Vagina (tissue), 2 donors: ENCODE results near the gene TLDC2.

Source experiments
- POLR2AphosphoS5 ChIP-seq, 2 donors: sonication (generic); formaldehyde crosslinking; IDR thresholded peaks; one replicate each; pipeline ENCODE4 v1.9.0; 2017; ENCODE audit warnings: antibody characterized with exemption in 2 of 2, mild to moderate bottlenecking in 2 of 2, low read depth in 1 of 2; ENCODE audit not compliant: insufficient read depth in 1 of 2
- TF ChIP-seq, protein P1 (sequence below), 3 experiments: fragments of 450-650 bp in 2 of 3; fragments of 200-600 bp in 1 of 3; sonication (generic) in 1 of 3; IDR thresholded peaks; one replicate each; pipeline ENCODE4 v1.5.1; 2017 to 2019; ENCODE audit warnings: antibody characterized with exemption in 3 of 3, mild to moderate bottlenecking in 2 of 3, moderate library complexity in 2 of 3

DNA sequence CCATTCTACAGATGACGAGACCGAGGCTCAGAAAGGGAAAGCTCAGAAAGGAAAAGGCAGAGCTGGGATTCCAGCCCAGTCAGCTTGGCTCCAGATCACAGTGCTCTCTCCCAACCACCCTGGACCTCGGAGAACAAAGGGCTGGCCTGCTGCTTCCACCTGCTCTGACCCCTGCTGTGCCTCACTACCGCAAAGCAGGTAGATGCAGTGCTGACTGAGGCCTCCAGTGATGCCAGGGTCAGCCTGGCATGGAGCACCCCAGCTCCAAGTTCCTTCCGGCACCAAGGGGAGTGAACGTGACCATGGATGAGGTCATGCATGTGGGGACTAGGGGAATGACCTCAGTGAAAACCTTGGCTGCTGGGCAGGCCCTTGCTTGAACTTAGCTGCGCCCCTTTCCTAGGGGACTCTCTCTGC is 20.7 kb upstream of the TLDC2 start:
- TF ChIP-seq, protein P1, sequence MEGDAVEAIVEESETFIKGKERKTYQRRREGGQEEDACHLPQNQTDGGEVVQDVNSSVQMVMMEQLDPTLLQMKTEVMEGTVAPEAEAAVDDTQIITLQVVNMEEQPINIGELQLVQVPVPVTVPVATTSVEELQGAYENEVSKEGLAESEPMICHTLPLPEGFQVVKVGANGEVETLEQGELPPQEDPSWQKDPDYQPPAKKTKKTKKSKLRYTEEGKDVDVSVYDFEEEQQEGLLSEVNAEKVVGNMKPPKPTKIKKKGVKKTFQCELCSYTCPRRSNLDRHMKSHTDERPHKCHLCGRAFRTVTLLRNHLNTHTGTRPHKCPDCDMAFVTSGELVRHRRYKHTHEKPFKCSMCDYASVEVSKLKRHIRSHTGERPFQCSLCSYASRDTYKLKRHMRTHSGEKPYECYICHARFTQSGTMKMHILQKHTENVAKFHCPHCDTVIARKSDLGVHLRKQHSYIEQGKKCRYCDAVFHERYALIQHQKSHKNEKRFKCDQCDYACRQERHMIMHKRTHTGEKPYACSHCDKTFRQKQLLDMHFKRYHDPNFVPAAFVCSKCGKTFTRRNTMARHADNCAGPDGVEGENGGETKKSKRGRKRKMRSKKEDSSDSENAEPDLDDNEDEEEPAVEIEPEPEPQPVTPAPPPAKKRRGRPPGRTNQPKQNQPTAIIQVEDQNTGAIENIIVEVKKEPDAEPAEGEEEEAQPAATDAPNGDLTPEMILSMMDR (IDR thresholded peaks at IDR 0.05) = no peak
- no peak for TF ChIP-seq POLR2AphosphoS5 (IDR thresholded peaks at IDR 0.05; ENCODE audit: insufficient read depth in 1 of 2, low read depth in 1 of 2)
